Measurements from ENCODE around the gene PJA1.

The PJA1 gene, protein sequence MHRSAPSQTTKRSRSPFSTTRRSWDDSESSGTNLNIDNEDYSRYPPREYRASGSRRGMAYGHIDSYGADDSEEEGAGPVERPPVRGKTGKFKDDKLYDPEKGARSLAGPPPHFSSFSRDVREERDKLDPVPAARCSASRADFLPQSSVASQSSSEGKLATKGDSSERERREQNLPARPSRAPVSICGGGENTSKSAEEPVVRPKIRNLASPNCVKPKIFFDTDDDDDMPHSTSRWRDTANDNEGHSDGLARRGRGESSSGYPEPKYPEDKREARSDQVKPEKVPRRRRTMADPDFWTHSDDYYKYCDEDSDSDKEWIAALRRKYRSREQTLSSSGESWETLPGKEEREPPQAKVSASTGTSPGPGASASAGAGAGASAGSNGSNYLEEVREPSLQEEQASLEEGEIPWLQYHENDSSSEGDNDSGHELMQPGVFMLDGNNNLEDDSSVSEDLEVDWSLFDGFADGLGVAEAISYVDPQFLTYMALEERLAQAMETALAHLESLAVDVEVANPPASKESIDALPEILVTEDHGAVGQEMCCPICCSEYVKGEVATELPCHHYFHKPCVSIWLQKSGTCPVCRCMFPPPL

DNA sequence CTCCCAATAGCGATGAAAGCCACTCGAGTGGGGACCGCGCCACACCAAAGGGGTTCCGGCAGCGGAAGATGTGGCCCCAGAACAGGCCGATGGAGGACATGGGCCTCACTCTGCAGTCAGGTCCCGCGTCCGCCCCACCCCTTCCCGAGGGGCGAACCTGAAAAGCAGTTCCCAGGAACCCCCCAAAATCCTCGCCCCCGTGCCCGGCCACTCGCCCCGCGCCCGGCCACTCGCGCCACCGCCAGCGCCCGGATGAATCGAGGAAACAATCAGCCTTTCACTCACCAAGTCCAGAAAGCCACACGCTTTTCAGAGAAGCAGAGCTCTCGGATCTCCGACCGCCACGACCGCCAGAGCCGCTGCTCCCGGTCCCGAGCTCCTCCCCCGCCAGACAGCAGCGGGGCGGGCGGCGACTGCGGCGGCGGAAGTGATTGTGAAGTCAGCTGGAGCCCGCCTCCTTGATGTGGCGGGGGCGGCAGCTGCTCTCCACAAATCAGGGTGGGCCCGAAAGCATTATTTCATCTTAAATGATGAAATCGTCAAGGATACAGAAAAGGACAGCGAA, at the start of gene PJA1:
Gene PJA1 (minus strand): TSS at position 367 of the 565 bp plus-strand sequence. CDS start 2,380 bp downstream, outside the sequence.
- peak; percentile 72 to 77 for DNase-seq

DNA sequence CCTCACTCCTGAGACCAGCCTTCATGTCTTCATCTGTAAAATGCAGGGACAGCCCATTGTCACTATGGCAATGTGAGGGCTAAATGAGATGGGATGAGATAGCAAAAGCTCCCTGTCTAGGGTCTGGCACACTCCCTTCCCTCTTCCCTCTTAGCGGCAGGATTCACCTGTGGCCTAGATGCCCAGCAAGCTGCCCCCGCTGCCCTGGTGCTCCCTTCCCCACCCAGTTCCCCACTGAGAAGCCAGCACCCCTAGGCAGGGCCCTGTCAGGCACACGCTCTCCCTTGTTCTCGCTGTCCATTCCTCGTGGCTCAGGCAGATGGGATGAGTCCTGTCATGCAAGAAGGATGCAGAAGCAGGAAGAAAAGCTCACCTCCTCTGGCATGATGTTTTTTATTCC, 49.2 kb upstream of the PJA1 start:
- DNase-seq = no peak

DNA sequence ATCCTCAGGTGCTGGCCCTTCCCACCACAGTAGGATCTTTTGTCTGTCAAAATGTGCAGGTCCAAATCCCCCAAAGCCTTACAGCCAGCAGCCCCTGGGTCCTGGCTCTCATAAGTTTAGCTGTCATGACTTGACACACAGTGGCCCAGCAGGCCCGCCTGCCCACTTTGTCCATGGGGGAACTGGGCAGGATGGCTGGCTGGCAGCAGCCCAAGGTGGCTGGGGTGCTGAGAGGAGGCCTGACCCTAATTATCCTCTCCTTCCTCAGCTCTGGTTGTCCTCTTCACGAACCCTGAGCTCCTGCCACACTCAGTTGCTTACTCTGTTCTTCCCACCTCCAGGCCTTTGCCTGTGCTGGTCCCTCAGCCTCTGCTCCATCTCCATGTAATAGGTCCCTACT, 46.4 kb upstream of the PJA1 start:
- DNase-seq = no peak

DNA sequence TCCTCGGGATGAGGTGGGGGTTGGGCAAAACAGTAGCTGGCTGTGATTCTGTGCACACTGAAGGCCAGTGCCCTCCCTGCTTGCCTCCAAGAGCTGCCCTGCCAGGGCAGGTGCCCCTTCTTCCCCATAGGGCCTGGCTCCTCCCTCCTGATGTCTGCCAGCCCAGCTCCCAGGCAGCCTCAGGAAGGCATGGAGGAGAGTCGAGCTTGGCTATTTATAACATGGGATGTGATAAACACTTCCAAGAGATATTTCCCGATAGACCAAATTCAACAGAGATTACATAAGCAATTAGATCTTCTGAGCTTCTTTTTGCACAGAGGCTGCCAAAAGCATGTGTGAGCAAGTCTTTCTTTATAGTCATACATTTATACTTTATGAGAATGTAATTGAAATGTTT, 45.3 kb upstream of the PJA1 start:
- no peak for DNase-seq

DNA sequence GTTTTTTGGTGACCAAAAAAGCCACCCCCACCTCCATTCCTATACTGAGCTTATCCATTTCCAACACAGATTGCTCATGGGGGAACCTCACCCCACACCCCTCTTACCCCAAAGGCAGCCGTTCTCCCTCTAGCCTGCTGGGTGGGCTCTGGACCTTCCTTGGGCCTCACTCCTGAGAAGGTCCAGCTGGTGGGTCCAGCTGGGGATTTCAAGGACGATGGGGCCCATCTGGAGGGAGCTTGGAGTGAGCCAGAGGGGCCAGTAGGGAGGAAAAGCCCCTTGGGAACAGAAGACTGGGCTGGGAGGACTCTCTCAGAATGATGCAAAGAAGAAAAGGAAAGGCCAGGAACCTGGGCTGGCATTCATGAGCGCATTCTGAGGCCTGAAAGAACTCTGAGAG, 42.0 kb upstream of the PJA1 start:
- DNase-seq = no peak

DNA sequence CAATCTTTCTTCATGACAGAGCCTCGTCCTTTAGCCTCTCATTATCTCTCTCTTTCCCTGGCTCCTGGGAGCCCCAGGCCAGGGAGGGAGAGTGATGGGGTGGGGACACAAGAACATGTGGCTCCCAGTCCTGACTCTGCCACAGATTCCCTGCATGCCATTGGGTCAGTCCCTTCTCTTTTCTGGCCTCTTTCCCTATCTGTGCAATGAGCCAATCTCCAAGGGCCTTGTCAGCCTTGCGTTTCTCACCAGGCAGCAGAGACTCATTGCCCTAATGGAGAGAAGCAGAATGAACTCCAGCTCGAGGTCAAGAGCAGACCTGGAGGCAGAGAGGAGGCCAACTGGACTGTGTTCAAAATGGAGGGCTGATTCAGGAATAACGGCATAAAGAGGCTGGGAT, 38.4 kb upstream of the PJA1 start:
- DNase-seq = no peak

DNA sequence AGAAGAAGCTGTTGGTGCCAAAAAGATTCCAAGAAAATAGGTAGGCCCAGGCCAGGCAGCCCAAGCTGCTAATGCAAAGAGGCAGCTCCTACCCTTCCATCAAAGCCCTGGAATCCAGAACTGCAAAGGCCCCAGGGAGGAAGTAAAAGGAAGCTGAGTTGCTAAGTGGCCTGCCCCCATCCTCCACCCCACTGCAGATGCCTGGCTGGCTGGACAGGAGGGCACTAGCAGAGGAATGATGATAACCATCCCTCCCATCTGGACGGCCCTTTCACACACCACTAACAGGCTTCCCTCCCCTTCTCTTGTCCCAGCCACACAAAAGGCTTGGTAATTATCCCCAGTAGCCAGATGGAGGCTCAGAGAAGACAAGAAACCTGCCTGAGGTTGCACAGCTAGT, 32.4 kb upstream of the PJA1 start:
- DNase-seq = no peak

DNA sequence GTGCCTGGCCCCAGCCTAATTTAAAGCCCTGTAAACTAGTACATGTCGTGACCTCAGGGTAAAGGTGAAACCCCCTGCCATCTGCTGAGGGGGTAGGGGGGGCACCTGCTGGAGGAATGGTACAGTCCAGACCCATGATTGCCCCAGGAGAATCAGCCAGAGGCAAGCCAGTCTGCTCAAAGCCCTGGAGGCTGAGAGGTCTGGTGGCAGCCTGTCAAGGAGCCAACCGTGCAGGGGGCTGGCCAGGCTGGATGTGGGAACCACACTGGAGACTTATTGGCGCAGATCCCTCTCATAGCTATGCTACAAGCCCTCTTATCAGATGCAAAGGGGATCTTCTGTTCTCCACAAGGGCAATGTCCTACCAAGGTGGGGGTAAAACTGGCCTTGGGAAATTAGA, 31.4 kb upstream of the PJA1 start:
- DNase-seq = no peak

DNA sequence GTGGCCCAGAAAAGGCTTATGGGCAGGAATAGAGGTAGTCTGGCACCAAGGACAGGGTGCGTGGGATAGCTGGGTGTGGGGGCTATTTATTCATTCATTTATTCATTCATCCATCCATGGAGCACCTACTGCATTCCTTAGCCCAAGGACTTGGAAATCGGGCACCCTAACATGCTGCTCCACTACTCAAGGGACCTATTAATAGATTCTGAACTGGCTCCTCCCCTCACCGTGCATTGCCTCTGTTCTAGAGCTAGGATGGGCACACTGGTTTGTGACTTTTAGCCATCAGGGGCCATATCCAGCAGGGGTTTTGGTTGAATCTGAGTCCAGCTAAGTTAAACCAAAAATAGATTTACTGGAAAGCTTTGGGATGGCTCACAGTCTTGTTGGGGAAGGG, 30.6 kb upstream of the PJA1 start:
- no peak for DNase-seq

DNA sequence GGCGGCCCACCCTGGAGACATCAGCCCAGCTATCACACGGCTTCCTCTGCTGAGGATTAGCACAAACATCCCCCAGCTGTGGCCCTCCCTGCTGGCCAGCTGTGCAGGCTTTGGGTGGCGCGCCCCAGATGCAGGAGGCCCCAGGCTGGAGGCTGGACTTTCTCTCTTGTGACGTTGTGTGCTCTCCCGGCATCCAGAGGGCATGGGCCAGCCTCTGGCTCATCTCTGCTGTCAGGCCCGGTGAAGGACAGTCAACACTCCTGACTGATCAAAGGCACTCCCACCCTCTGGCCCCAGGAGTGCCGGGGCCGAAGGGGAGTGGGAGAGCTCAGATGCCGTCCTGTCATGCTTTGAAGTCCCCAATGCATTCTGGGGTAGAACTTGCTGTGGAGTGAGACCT, 29.9 kb upstream of the PJA1 start:
- DNase-seq = no peak

DNA sequence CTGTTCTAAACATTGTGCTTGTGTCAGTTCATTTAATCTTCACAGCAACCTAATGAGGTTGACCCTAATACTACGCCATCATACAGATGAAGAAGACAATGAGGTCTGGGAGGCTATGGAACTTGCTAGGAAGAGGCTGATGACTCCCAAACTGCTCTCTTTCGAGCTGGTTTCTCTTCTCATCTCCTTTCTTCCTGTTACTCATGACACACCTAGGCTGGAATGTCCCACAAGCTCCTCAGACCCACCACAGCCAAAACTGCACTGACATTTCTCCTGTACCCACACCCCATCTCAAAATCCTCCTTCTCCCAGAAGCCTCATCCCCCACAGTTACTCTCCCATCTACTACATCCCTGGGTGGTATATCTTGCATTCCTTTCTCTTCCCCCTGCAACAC, 27.4 kb upstream of the PJA1 start:
- DNase-seq = no peak

DNA sequence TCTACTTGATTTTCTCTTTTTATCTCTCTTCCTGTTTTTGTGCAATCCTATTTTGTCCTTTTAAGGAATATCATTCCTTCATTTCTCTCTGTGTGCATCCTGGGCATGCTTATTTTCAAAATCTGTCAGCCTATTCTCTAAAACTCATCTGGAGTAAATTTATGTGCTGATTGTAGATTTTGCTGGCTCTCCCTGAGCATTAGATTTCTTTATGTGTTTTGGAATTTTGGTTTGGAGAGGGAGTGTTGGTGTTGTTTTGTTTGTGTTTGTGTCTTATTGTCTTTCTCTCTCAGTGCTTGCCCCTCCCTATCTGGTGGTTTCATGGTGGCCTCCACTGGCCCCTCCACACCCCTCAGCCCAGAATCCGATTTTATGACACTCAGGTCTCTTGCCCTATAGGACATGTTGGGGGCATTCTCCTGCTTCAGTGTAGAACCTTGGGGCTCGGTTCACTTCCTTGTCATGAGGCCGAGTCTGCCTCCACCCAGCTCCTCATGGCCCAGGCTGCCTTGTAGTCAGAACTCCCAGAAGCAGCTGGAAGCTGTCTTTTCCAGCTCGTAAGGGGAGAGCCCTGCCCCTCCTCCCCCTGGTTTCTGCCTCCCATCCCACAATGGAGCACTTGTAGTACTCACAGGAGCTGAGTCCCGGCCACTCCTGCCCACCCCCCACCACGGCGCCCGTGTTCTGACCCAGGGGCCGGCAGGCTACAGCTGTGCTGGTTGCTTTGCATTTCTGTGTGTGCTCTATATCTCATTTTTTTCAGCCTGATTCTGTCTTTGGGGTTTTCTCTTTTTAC, 24.5 kb upstream of the PJA1 start:
- no peak for DNase-seq

DNA sequence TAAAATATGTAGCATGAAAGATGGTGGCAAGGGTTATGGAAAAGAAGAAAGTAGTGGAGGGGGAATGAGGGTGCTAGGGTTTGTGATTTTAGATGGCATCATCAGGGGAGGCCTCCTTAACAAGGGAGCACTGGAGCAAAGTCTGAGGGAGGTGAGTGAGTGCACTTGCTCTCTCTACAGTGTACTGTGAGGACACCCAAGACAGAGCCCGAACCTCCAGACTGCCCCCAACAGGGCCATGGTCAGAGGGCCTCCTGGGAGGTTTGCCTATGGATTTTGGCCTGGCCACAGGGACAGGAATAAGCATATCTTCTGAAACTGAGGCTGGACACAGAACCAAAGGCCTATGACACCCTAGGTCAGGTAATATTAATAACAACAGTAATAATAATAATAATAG, 21.4 kb upstream of the PJA1 start:
- no peak for DNase-seq

DNA sequence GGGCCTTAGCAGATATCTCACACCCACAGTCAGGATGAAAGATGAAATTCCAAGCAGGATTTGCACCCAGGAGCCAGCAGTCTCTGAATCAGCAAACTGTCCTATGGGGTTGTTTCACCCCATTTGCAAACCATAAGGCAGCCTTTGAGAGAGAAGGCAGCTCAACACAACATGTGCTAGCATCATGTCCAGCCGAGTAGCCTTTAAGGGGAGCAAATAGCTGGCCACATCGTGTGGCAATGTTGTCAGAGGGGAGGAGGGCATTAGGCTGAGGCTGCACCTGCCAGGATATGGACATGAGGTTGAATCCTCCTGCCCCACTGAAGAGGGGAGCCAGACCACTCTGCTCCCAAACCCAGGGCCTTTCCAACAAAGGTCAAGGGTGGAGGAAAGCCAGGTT, 20.6 kb upstream of the PJA1 start:
- no peak for DNase-seq

DNA sequence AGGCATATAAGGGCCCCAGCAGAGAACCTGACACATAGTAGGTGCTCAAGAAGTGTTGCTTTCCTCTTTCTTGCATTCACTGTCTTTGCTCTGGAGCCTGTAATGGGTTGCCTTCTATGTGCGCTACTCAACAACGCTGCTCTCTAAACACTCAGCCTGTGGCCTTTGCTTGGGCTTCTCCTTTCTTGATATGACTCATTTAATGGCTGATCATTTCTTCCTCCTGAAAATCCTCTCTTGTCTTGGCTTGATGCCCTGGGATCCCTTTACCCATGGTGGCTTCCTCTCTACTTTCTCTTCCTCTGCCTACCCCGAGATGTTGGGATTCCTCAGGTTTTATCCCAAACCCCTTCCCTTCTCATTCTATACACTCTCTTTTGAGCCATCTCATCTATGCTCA, 19.9 kb upstream of the PJA1 start:
- no peak for DNase-seq

DNA sequence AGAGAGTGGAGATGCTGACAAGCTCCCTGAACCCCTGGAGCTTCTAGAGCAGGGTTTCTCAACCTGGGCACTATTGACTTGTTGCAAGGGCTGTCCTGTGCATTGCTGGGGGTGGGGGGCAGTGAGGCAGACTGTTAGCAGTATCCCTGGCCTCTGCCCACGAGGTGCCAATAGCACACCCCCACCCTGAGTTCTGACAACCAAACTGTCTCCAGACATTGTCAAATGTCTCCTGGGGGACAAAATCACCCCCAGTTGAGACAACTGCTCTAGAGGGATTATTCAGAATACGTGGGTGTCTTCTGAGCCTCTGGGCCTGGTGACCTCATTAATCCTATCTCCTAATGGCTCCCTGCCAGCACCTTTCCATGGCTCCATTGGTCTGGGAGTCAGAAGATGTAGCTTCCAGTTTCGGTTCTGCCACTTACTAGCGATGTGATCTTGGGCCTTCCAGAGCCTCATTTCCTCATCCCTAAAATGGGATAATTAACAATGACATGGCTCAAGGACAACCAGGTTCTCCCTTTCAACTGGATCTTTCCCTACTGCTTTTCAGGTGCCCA, 17.6 kb upstream of the PJA1 start:
- DNase-seq = no peak

DNA sequence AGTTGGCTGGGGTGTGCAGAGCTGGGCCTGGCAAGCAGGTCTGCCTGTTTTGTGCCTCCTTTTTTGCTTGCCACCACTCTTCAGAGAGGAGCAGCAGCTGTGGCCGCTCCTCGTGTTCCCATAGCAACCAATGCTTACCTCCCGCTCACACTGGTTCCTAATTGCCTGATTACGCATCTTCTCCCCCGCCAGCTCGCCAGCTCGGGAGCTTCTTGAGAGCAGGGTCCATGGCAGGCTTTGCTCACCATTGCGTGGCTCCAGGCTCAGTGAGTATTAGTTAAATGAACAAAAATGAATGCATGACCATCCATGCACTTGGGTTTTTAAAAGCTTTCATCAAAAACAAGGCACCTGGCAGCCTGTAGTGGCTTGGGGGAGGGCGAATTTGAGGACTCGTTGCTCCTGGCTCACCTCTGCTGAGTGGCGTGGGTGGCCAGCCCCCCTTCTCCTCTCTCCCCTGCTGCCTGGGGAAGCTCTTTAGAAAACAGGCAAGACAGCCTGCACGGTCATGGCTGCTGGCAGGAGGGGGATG, 14.2 kb upstream of the PJA1 start:
- DNase-seq = no peak

DNA sequence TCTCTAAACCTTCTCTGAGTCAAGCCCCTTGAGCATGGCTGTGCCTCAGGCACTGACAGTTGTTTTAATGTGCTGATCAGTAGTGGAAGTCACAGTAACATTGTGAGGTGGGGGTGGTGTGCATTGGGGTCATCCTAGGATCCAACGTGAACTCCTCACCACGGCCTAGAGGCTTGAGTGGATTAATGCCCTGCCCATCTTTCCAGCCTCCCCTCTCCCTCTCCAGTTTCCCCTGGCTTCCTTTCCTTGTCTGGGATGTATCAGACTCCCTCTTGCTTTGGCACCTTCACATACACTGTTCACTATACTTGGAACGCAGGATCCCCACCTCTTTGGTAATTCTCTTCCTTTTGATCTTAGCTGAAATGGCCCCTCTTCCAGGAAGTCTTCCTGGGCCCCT, 13.3 kb upstream of the PJA1 start:
- DNase-seq = no peak

DNA sequence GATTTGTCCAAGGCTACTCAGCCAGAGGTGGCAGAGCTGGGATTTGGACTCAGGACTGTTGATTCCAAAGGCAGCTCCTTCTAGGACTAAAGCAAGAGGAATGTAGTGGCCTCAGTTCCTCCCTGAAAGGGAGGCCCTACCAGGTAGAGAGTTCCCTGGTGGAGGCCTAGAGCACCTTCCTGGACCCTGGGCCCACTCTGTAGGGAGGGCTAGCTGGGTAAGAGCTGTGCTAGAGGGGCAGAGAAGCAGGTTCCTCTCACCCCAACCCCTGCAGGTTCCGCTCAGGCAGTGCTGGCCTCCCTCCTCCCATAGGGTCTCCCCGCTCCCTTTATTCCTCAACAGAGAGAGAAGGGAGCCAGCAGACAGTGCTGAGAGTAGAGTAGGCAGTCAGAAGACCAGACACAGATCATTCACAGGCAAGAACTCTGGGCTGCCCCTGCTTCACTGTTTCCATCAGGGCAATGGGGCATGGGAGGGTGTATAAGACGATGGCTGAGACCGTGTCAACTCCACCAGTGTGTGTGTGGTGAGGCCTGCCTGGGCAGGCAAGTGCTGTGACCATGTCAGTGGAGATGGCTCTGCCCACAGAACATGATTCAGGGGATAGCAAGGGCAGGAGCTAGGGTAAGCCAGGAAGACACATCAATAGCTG, 12.4 kb upstream of the PJA1 start:
- DNase-seq = no peak

DNA sequence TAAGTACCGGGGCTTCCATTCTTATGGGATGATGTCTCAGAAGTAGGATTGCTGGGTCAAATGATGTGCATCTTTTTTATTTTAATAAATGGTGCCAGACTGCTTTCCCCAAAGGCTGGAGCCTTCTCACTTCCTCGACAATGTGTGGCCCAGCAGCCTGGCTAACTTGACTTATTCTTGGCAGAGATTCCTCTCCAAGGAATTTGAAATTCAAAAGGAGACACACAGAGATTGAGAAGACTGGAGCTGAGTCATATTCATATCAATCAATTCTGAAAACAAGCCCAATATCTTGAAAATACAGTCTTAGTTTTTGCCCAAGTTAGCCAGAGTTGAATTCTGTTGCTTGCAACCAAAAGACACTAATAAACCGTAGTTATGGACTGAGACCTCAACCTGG, 10.8 kb upstream of the PJA1 start:
- no peak for DNase-seq

DNA sequence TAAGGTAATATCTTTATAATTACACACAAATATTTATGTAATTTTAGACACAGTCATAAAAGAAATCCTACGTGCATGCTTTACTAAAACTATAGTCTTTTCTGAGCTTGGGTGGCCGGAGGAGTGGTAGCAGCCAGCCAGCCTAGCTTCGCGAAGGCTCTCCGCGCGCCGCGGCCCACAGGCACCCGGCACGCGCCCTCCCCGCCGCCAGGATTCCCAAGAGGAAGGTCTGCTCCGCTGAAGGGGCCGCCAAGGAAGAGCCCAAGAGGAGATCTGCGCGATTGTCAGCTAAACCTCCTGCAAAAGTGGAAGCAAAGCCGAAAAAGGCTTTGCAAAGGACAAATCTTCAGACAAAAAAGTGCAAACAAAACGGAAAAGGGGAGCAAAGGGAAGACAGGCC, 8.7 kb upstream of the PJA1 start:
- DNase-seq = no peak

DNA sequence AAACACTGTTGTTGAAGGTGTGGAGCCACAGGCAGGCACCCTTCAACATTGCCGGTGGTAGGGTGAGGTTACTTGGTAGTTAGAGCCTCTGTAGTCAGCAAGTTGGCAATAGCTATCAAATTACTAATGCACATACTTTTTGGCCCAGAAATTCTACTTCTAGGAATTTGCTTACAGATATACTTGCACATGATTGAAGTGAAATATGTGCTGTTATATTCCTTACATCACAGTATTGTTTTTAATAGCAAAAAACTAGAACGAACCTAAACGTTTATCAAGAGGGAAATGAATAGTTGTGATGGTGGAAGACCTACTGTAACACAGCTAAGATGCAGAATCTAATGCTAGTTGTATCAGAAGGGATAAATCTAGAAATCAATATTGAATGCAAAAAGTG, 7.7 kb upstream of the PJA1 start:
- DNase-seq = no peak

DNA sequence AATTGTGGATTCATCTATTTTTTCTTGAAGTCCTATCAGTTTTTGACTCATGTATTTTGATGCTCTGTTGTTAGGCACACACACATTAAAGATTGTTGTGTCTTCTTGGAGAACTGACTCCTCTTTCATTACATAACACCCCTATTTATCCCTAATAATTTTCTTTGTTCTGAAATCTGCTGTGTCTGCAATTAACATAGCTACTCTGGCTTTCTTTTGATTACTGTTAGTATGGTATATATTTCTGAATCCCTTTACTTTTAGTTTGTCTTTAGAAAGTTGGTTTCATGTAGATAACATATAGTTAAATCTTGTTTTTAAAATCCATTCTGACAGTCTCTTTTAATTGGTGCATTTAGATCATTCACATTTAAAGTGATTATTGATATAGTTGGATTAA, 5.1 kb upstream of the PJA1 start:
- no peak for DNase-seq

All from CD4-positive, alpha-beta T cell treated with Interleukin-1 beta for 1 hour (primary cell).